PFSK-1 (cell line): ENCODE data around the gene LRRC8B.

ENCODE experiments used
- FOXP2 ChIP-seq: optimal IDR thresholded peaks from 2 replicates; pipeline ENCODE3; 2011; ENCODE audit warnings: borderline replicate concordance, control low read depth, inconsistent platforms; ENCODE audit not compliant: insufficient read depth; ENCODE audit errors: extremely low read length, extremely low read depth
- POLR2AphosphoS5 ChIP-seq: IDR thresholded peaks from 2 replicates; pipeline ENCODE4 v1.6.1; 2012; ENCODE audit warnings: low read depth, mild to moderate bottlenecking, control low read depth, low read length, moderate library complexity
- SIN3A ChIP-seq: IDR thresholded peaks from 2 replicates; pipeline ENCODE4 v1.6.1; 2012; ENCODE audit warnings: mild to moderate bottlenecking, low read length, moderate library complexity, borderline replicate concordance; ENCODE audit not compliant: insufficient read depth
- TAF1 ChIP-seq: IDR thresholded peaks from 2 replicates; pipeline ENCODE4 v1.6.1; 2012; ENCODE audit warnings: low read length, control low read depth, borderline replicate concordance; ENCODE audit not compliant: insufficient read depth
- TF ChIP-seq, protein P1 (sequence below), 2 experiments: IDR thresholded peaks; 2 replicates each; pipeline versions ENCODE4 v1.6.1 to v1.8.0; 2011 to 2012; ENCODE audit warnings: low read depth in 2 of 2, low read length in 2 of 2, control low read depth in 1 of 2, inconsistent platforms in 1 of 2, mild to moderate bottlenecking in 1 of 2, moderate library complexity in 1 of 2; ENCODE audit not compliant: insufficient read depth in 1 of 2

Gene LRRC8B

DNA sequence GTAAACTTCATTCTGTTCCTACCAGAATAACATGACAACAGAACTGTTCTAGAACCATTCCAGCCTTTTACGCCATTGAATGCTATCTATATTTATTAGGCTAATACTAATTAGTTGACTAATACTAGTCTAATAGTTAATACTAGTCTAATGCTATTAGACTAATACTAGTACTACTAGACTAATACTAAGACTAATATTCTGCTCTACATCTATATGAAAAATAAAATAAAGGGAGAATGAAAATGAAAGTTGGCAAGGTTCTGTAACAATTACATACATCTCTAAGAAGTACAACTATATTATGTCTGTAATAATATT, 40.9 kb upstream of the LRRC8B start:
- TF ChIP-seq FOXP2 (no peak), POLR2AphosphoS5 (no peak)

DNA sequence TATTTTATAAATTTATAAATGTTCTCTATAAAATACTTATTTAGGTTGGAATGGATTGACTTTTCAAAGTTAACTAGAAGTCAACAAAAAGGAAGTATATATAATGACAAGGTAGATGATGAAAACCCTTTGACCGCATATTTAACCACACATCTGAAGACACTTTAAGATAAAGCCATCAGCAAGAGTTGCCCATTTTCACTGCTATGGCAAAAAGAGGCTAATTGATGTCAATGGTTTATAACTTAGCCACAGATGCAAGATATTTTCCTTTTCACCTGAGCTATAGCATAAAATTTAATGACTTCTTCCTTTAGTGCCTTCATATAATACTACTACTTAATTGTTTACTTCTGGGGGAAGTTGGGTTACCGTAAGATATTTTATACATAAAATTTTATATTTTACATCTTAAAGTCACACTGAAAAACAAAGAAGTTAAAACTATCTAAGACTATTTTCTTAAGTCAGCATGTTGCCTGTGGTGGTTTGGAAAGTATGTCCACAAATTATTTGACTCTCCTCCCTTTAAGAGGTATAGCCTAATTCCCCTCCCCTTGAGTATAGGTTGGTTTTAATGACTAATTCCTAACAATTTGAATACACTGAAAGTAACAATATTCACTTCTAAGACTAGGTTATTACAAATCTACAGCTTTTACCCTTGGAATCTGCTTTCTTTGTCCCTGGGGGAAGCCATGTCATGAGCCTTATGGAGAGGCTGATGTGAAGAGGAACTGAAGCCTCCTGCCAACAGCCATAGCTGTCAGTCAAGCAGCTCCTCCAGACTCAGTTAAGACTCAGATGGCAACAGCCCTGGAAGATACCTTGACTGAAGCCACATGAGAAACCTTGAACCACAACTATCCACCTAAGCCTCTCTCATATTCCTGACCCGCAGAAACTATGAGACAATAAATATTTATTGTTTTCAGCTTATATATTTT, 40.3 kb upstream of the LRRC8B start:
- TF ChIP-seq FOXP2: no peak
- TF ChIP-seq, protein P1, sequence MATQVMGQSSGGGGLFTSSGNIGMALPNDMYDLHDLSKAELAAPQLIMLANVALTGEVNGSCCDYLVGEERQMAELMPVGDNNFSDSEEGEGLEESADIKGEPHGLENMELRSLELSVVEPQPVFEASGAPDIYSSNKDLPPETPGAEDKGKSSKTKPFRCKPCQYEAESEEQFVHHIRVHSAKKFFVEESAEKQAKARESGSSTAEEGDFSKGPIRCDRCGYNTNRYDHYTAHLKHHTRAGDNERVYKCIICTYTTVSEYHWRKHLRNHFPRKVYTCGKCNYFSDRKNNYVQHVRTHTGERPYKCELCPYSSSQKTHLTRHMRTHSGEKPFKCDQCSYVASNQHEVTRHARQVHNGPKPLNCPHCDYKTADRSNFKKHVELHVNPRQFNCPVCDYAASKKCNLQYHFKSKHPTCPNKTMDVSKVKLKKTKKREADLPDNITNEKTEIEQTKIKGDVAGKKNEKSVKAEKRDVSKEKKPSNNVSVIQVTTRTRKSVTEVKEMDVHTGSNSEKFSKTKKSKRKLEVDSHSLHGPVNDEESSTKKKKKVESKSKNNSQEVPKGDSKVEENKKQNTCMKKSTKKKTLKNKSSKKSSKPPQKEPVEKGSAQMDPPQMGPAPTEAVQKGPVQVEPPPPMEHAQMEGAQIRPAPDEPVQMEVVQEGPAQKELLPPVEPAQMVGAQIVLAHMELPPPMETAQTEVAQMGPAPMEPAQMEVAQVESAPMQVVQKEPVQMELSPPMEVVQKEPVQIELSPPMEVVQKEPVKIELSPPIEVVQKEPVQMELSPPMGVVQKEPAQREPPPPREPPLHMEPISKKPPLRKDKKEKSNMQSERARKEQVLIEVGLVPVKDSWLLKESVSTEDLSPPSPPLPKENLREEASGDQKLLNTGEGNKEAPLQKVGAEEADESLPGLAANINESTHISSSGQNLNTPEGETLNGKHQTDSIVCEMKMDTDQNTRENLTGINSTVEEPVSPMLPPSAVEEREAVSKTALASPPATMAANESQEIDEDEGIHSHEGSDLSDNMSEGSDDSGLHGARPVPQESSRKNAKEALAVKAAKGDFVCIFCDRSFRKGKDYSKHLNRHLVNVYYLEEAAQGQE (IDR thresholded peaks at IDR 0.05; ENCODE audit: insufficient read depth in 1 of 2, low read depth in 2 of 2, low read length in 2 of 2): no peak
- TF ChIP-seq TAF1: no peak
- no peak for TF ChIP-seq POLR2AphosphoS5
- no peak for TF ChIP-seq SIN3A

DNA sequence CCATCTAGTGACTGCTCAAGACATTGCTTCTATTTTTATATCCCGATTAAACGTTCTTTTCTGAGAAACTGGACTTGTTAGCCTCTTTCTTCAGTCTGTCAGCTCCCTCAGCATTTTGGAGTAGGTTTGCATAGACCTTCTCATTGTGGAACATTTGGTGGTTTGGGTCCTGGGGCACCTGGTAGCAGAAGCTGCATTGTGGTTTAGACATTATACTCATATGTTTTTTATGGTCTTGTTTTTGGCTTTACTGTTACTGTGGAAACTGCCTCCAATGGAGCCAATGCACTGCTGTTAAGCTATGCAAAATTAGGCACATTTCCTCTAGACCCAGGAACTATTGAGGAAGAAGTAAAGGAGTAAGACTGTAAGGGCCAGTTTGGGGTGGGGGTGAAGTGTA, 36.7 kb upstream of the LRRC8B start:
- no peak for TF ChIP-seq FOXP2
- TF ChIP-seq, protein P1 (IDR thresholded peaks at IDR 0.05; ENCODE audit: insufficient read depth in 1 of 2, low read depth in 2 of 2, low read length in 2 of 2): no peak
- no peak for TF ChIP-seq POLR2AphosphoS5
- no peak for TF ChIP-seq TAF1
- no peak for TF ChIP-seq SIN3A

DNA sequence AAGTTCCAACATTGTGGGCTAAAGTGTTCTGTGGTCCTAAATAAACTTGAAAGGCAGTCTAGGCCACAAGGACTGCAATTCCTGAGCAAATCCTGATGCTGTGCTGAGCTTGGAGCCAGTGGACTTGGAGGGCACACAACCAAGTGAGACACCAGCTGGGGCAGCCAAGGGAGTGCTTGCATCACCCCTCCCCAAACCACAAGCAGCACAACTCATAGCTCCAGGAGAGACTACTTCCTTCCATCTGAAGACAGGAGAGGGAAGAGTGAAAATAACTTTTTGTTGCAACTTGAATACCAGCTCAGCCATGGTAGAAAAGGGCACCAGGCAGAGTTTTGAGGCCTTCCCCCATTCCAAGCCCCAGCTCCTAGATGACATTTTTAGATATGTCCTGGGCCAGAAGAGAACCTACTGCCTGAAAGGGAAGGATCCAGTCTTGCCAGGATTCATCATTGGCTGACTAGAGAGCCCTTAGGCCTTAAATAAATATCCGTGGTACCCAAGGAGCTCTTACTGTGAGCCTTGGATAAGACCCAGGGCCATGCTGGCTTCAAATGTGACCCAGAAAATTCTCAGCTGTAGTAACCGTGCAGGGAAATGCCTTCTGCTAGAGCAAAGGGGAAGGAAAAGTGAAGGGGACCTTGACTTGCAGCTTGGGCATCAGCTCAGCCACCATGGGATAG, 35.4 kb upstream of the LRRC8B start:
- TF ChIP-seq TAF1: no peak
- no peak for TF ChIP-seq POLR2AphosphoS5
- TF ChIP-seq FOXP2: no peak
- TF ChIP-seq, protein P1 (IDR thresholded peaks at IDR 0.05; ENCODE audit: insufficient read depth in 1 of 2, low read depth in 2 of 2, low read length in 2 of 2): no peak
- no peak for TF ChIP-seq SIN3A

DNA sequence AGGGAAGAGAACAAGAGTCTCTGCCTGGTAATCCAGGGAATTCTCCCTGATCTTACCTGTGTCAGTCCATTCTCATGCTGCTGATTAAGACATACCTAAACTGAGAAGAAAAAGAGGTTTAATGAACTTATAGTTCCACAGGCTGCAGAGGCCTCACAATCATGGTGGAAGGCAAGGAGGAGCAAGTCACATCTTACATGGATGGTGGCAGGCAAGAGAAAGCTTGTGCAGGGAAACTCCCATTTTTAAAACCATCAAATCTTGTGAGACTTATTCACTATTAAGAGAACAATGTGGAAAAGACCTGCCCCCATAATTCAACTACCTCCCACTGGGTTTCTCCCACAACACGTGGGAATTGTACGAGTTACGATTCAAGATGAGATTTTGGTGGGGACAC, 34.2 kb upstream of the LRRC8B start:
- TF ChIP-seq SIN3A (no peak), FOXP2 (no peak), POLR2AphosphoS5 (no peak), TAF1 (no peak)
- TF ChIP-seq, protein P1 (IDR thresholded peaks at IDR 0.05; ENCODE audit: insufficient read depth in 1 of 2, low read depth in 2 of 2, low read length in 2 of 2): no peak
